Suprapubic skin (tissue), 4 donors: ENCODE measurements around the gene NTN3. TPM values are rescaled to one million over a fixed set of nuclear protein-coding genes. Genes with fewer than 3 reads are reported as not detected.
"Not testable (repeated sequence)": the region's sequence is repeated elsewhere in the genome, so short reads cannot be mapped to it uniquely, and the experiment has no call there.

ENCODE experiments used
- DNase-seq, 2 donors: peaks; one replicate each; pipeline ENCODE4 v3.0.0-alpha.2; 2019; ENCODE audit warnings: low spot score in 2 of 2
- H3K27ac ChIP-seq: fragments of 200-600 bp; sonication (generic); one replicate; pipeline ENCODE4 v1.5.1; 2019
- H3K27me3 ChIP-seq: fragments of 200-600 bp; sonication (generic); one replicate; pipeline ENCODE4 v1.5.1; 2019
- H3K36me3 ChIP-seq: fragments of 200-600 bp; sonication (generic); one replicate; pipeline ENCODE4 v1.5.1; 2019
- H3K4me1 ChIP-seq: fragments of 200-600 bp; sonication (generic); one replicate; pipeline ENCODE4 v1.5.1; 2019
- H3K4me3 ChIP-seq: fragments of 200-600 bp; sonication (generic); one replicate; pipeline ENCODE4 v1.5.1; 2019; ENCODE audit warnings: mild to moderate bottlenecking
- H3K9me3 ChIP-seq: fragments of 200-600 bp; sonication (generic); one replicate; pipeline ENCODE4 v1.5.1; 2019
- EP300 ChIP-seq: sonication (generic); formaldehyde crosslinking; IDR thresholded peaks from one replicate; pipeline ENCODE4 v1.6.1; 2017; ENCODE audit warnings: antibody characterized with exemption
- POLR2A ChIP-seq, 2 donors: fragments of 450-650 bp; IDR thresholded peaks; one replicate each; pipeline ENCODE4 v1.6.1; 2017; ENCODE audit warnings: antibody characterized with exemption in 2 of 2, mild to moderate bottlenecking in 2 of 2, moderate library complexity in 2 of 2
- POLR2AphosphoS5 ChIP-seq, 3 donors: sonication (generic); formaldehyde crosslinking; IDR thresholded peaks; one replicate each; pipeline ENCODE4 v1.6.1; 2017; ENCODE audit warnings: antibody characterized with exemption in 3 of 3
- WGBS: methylation state at CpG from one replicate; pipeline ENCODE4 v1.1.5; 2018; 5-methylcytosine and 5-hydroxymethylcytosine counted together
- total RNA-seq, 4 donors: library from RNA; depleted of rRNA; stranded (reverse); fragments of >200 nt; gene quantifications; one replicate each; pipeline ENCODE4 v1.1.0, GENCODE V29; 2016
- TF ChIP-seq, protein P1 (sequence below), 2 donors: fragments of 200-600 bp in 1 of 2; fragments of 450-650 bp in 1 of 2; sonication (generic) in 1 of 2; IDR thresholded peaks; one replicate each; pipeline ENCODE4 v1.5.1; 2016 to 2019; ENCODE audit warnings: antibody characterized with exemption in 2 of 2, mild to moderate bottlenecking in 1 of 2, moderate library complexity in 1 of 2

NTN3 gene
- total RNA-seq, 4 donors from 2014 or later: not detected

- Histone ChIP-seq H3K4me3 (no peak overlapping the region), H3K27ac (no peak overlapping the region), H3K4me1 (peaks cover 12% of the 10 kb centered on the region), H3K9me3 (no peaks in the 10 kb centered on the region), H3K27me3 (no peaks in the 10 kb centered on the region), H3K36me3 (peaks cover 34% of the 10 kb centered on the region)
- TF ChIP-seq EP300: no peak
- 49% methylated on average over 6 of the region's 9 CpGs for WGBS
- DNase-seq: no peak
Observed at GRCh38 chr16:2436110-2436509, 35.0 kb upstream of the NTN3 start.

GRCh38 chr16:2437032-2437790 lies 33.9 kb upstream of the NTN3 start:
- TF ChIP-seq, protein P1, sequence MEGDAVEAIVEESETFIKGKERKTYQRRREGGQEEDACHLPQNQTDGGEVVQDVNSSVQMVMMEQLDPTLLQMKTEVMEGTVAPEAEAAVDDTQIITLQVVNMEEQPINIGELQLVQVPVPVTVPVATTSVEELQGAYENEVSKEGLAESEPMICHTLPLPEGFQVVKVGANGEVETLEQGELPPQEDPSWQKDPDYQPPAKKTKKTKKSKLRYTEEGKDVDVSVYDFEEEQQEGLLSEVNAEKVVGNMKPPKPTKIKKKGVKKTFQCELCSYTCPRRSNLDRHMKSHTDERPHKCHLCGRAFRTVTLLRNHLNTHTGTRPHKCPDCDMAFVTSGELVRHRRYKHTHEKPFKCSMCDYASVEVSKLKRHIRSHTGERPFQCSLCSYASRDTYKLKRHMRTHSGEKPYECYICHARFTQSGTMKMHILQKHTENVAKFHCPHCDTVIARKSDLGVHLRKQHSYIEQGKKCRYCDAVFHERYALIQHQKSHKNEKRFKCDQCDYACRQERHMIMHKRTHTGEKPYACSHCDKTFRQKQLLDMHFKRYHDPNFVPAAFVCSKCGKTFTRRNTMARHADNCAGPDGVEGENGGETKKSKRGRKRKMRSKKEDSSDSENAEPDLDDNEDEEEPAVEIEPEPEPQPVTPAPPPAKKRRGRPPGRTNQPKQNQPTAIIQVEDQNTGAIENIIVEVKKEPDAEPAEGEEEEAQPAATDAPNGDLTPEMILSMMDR (IDR thresholded peaks at IDR 0.05): no peak
- TF ChIP-seq POLR2A (IDR thresholded peaks at IDR 0.05) (no peak), EP300 (no peak), POLR2AphosphoS5 (IDR thresholded peaks at IDR 0.05) (no peak)
- Histone ChIP-seq H3K9me3 (no peaks in the 10 kb centered on the region), H3K4me3 (no peak overlapping the region), H3K27ac (no peak overlapping the region), H3K27me3 (no peaks in the 10 kb centered on the region), H3K36me3 (peaks cover 33% of the 10 kb centered on the region), H3K4me1 (peaks cover 12% of the 10 kb centered on the region)
- 90% methylated on average over 24 of the region's 24 CpGs for WGBS
- no peak for DNase-seq

- 90% methylated on average over 9 of the region's 14 CpGs for WGBS
- H3K36me3 ChIP-seq: peaks cover 23% of the 10 kb centered on the region
Observed at GRCh38 chr16:2438121-2438520, 33.0 kb upstream of the NTN3 start.

DNA sequence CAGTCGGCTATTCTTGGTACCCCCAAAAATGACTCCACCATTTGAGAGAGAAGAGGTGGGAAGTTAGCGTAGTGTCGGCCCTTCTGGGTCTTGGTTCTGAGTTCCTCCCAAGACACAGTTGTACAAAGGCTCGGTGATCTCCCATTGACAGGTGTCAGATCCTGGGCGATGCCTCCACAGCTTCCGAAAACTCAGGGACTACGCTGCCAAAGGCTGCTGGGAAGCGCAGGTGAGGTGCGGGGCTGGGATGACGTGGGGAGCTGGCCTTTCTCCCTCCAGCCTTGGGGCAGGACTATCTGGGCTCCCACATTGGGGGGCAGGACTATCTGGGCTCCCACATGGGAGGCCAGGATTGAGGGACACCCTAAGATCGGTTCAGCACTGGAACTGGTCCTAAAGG lies 31.5 kb upstream of the NTN3 start:
- H3K27me3 ChIP-seq: no peaks in the 10 kb centered on the region
- 95% methylated on average over 11 of the region's 11 CpGs for WGBS
- peaks cover 29% of the 10 kb centered on the region for H3K36me3 ChIP-seq
- H3K4me1 ChIP-seq: peaks cover 12% of the 10 kb centered on the region
- H3K27ac ChIP-seq: no peak overlapping the region
- TF ChIP-seq POLR2A (IDR thresholded peaks at IDR 0.05) (no peak), POLR2AphosphoS5 (IDR thresholded peaks at IDR 0.05) (no peak), EP300 (no peak)
- TF ChIP-seq, protein P1 (IDR thresholded peaks at IDR 0.05): no peak
- H3K4me3 ChIP-seq: no peak overlapping the region
- no peak for DNase-seq
- no peaks in the 10 kb centered on the region for H3K9me3 ChIP-seq

More at GRCh38 chr16:2438121-2438520, 33.0 kb upstream of the NTN3 start:
- Histone ChIP-seq H3K4me3 (no peak overlapping the region), H3K4me1 (peaks cover 12% of the 10 kb centered on the region), H3K27me3 (no peaks in the 10 kb centered on the region), H3K27ac (no peak overlapping the region), H3K9me3 (no peaks in the 10 kb centered on the region)
- TF ChIP-seq POLR2A (IDR thresholded peaks at IDR 0.05) (no peak), EP300 (no peak)
- TF ChIP-seq, protein P1 (IDR thresholded peaks at IDR 0.05): no peak
- DNase-seq: no peak

DNA sequence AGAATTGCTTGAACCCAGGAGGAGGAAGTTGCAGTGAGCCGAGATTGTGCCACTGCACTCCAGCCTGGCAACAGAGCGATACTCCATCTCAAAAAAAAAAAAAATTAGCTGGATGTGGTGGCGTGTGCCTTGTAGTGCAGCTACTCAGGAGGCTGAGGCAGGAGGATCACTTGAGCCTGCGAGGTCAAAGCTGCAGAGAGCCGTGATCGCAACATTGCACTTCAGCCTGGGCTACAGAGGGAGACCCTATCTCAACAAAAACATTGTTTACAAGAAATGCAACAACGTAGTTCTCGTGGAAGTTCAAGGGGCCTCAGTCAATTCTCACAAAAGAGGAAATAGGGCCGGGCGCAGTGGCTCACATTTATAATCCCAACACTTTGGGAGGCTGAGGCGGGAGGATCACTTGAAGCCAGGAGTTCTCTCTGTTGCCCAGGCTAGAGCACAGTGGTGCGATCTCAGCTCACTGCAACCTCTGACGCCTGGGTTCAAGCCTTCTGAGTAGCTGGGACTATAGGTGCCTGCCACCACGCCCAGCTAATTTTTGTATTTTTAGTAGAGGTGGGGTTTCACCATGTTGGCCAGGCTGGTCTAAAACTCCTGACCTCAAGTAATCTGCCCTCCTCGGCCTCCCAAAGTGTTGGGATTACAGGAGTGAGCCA lies 29.8 kb upstream of the NTN3 start:
- H3K36me3 ChIP-seq: peaks cover 38% of the 10 kb centered on the region
- H3K27ac ChIP-seq, H3K9me3 ChIP-seq, DNase-seq, H3K27me3 ChIP-seq, H3K4me1 ChIP-seq, H3K4me3 ChIP-seq: not testable (repeated sequence)
- 86% methylated on average over 14 of the region's 15 CpGs for WGBS

GRCh38 chr16:2443555-2443954 lies 27.5 kb upstream of the NTN3 start:
- TF ChIP-seq POLR2A (IDR thresholded peaks at IDR 0.05) (no peak), POLR2AphosphoS5 (IDR thresholded peaks at IDR 0.05) (no peak), EP300 (no peak)
- TF ChIP-seq, protein P1 (IDR thresholded peaks at IDR 0.05): no peak

More at GRCh38 chr16:2443555-2443954, 27.5 kb upstream of the NTN3 start:
- no peak overlapping the region for H3K27ac ChIP-seq
- H3K9me3 ChIP-seq: no peaks in the 10 kb centered on the region
- H3K4me3 ChIP-seq: no peak overlapping the region
- no peaks in the 10 kb centered on the region for H3K27me3 ChIP-seq
- peaks cover 39% of the 10 kb centered on the region for H3K36me3 ChIP-seq
- no peaks in the 10 kb centered on the region for H3K4me1 ChIP-seq
- 90% methylated on average over 9 of the region's 9 CpGs for WGBS
- no peak for DNase-seq
